HG02884 (cell line): Measurements from ENCODE around the gene LILRA5.
"Not testable (repeated sequence)": the region's sequence is repeated elsewhere in the genome, so short reads cannot be mapped to it uniquely, and the experiment has no call there.

Experiments used
- ATAC-seq: cut with Tn5 transposase; IDR thresholded peaks from one replicate; pipeline ENCODE4 v1.9.1; 2021; ENCODE audit warnings: mild to moderate bottlenecking, moderate library complexity; ENCODE audit not compliant: unreplicated experiment

LILRA5 gene

DNA sequence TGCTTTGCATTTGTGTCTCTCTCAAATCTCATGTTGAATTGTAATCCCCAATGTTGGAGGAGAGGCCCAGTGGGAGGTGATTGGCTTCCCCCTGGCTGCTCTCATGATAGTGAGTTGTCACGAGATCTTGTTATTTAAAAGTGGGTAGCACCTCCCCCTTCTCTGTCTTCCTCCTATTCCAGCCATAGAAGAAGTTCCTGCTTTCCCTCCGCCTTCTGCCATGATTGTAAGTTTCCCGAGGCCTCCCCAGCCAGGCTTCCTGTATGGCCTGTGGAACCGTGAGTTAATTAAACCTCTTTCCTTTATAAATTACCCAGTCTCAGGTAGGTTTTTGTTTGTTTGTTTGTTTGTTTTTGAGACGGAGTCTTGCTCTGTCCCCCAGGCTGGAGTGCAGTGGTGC is 22.2 kb upstream of the LILRA5 start:
- no peak for ATAC-seq

DNA sequence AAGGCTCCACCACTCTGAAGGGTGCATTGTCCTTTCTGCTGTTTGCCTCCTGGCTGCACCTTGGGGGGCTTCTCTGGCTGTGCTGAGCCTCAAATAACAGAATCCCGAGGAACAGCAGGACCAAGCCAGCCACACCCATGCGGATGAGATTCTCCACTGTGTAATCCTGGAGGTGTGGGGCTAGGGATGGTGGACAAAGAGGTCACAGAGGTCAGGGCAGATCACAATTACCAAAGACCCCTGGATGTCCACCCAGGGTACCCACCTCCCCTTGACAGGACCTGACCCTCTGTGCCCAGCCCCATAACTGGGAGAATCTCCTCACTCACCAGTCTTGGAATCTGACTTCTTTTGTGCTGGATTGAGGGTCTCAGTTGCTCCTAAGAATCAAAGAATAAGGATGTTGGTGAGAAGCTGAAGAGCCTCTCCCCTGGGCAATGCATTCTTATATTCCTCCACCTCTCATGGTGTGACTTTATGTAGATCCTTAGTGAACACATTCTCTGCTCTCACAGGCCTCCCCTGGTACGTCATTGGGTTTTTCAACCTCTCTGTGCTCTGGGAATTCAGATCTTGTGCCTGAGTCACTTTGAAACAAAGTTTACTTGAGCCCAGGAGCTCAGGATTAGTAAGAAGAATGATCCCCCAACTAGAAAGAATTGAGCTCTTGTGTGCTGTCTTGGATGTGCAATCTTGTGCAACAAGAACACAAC is 20.8 kb upstream of the LILRA5 start:
- no peak for ATAC-seq

DNA sequence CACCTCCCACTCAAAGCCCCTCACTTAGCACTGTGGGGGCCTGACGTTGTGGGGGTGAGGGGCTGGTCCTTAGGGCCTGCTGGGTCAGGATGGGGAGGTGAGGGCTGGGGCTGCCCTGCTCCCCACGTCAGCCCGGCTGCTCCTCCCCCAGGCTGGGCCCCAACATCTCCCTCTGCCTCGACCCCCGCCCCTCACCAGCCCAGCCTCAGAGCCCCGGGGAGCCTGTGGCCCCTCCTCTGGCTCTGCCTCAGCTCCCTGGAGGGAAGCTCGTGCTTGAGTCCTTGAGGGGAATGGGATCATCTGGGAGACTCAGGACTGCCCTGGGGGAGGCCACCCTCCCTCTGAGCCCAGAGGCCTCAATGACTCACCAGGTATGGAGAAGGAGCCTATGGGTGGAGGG is 19.2 kb upstream of the LILRA5 start:
- ATAC-seq = no peak

DNA sequence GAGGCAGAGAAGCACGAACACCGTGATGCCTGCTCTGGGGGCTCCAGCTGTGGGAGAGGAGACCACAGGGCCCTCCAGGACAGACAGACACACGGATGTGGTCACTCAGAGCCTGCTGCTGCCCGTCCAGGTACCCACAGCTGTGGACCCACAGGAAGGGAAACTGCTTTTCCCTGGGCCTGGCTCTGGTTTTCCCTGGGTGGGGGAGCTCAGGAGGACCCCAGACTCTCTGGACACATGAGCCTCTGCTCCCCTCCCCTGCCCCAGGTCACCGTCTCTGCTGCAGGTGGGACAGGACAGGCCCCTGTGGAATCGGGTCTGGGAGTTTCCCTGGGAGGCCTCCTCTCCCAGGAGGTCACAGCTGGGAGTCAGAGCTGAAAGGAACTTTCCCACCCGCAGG is 18.7 kb upstream of the LILRA5 start:
- ATAC-seq = no peak

DNA sequence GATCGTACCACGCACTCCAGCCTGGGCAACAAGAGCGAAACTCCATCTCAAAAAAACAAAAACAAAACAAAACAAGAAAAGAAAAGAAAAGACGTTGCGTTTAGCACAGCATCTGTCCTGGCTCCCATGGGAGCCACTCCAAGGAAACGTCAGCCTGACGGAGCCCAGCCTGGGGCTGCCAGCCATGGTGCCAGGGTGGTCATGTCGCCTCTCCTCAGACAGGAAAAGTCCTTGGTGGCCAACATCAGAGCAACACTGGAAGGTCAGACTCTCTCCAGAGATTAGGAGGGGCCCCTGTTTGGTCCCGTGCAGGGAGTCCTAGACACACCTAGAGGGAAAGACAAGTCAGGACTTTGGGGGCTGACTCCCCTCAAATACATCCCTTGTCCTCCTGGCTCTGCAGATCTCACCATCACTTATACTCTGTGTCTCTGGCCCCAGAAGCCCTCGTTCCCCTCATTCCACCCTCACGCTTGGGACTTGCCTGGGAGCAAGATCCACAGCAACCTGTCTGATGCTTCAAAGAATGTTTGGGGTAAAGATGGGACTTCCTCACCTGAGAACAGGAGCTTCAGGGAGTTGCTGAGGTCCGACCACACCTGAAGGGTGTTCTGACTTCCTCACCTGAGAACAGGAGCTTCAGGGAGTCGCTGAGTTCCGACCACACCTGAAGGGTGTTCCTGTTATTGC is 16.7 kb upstream of the LILRA5 start:
- ATAC-seq = no peak

DNA sequence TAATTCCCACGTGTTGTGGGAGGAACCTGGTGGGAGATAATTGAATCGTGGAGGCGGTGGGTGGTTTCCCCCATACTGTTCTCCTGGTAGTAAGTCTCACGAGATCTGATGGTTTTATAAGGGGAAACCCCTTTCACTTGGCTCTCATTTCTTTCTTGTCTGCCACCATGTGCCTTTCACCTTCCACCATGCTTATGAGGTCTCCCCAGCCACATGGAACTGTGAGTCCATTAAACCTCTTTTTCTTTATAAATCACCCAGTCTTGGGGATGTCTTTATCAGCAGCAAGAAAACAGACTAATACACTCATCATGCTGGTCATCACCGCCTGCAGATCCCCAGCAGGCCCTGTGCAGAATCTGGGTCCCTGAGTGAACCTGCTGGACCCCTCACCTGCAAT is 15.8 kb upstream of the LILRA5 start:
- not testable (repeated sequence) for ATAC-seq

DNA sequence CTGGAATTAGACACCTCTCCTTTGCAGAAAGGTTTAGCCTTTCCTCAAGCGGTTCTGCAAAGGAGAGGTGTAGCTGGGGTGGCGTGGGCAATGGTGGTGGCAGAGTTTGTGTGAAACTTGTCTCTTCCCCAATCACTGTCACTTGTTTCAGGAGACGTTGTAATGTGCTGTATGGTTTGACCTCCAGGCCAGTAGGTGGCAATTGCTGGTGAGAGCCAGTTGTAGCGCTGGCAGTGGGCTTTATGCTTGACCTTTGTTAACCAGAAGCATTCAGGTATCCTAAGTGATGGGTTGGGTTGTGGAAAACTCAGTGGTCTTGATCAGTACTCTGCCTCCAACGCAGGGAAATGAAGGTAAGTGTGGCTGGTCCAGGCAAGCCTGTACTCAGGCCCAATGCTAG is 12.7 kb upstream of the LILRA5 start:
- no peak for ATAC-seq

DNA sequence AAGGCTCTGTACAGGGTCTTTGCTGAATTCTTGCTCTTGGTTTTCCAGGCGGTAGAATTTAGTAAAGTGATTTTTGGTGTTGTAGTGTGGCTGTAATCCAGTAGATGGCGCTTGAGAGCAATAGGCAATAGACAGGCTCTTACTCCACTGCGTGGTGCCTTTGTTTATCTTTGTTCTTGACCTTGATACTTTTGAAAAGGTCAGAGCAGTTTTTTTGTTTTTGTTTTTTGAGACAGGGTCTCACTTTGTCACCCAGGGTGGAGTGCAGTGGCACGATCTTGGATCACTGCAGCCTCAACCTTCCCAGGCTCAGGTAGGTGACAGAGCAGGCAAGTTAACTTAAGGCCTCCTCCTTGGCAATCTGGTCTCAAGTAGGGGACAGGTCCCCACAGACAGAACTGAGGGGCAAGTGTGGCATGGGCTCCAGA is 12.2 kb upstream of the LILRA5 start:
- no peak for ATAC-seq

DNA sequence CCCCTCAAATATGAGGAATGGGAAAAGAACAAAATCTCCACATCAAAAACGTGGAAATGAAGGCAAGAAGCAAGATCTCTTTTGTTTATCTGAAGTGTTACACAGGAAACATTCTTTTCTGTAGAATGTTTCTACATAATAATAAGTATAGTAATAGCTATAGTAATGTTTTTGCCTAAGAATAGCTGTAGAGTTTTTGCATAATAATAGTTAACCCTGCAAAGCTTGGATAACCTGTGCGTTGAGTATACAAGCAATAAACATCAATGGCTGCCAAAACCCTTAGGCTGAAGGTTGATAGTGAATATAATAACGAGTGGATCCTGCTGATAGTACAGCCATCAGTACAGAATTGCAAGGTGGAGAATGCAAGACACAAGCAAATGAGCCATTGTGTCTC is 11.1 kb upstream of the LILRA5 start:
- no peak for ATAC-seq

DNA sequence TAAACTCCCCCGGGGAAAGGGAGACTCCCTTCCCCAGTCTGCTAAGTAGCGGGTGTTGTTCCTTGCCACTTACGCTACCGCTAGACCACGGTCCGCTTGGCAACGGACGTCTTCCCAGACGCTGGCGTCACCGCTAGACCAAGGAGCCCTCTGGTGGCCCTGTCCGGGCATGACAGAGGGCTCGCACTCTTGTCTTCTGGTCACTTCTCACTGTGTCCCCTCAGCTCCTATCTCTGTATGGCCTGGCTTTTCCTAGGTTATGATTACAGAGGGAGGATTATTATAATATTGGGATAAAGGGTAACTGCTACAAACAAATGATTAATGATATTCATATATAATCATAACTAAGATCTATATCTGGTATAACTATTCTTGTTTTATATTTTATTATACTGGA is 10.0 kb upstream of the LILRA5 start:
- ATAC-seq = not testable (repeated sequence)

DNA sequence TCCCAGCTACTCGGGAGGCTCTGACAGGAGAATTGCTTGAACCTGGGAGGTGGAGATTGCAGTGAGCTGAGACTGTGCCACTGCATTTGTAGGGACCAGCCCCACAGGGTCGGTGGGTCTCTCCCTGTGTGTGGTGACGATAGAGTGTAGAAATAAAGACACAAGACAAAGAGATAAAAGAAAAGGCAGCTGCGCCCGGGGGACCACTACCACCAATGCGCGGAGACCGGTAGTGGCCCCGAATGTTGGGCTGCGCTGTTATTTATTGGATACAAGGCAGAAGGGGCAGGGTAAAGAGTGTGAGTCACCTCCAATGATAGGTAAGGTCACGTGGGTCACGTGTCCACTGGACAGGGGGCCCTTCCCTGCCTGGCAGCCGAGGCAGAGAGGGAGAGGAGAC is 9.3 kb upstream of the LILRA5 start:
- ATAC-seq = not testable (repeated sequence)

DNA sequence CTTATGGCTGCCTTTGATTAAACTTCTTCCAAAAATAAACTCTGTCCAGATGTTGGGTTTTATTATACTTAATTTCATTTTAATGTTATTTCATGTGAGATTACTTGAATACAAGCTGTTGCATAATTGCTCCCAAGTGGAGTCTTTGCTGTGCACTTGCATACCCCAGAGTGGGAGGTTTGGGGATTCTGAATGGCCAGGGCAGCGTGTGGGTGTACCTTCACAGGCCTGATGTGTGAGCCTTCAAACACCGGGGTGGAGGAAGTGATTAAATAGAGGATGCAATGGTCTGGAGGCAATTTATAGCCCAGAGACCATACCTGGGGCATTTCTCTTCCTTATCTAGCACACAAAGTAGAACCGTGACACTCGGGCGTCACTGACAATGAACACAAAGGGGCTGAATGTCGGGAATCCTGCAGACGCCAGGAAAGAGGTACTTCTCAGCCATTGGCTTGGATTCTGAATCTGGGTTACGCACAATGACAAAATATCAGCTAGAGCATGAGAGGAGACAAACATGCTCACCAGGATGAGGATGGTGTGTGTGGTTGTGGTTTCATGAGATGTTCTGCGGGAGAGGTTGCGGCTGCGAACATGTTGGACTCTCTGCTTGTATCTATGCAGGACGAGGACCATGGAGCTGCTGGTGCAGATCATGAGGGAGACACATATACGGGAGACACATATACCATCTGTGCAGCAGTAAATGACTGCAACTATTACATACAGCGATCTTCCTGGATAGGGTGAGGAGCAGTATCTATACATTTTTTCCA is 7.1 kb upstream of the LILRA5 start:
- ATAC-seq = no peak

DNA sequence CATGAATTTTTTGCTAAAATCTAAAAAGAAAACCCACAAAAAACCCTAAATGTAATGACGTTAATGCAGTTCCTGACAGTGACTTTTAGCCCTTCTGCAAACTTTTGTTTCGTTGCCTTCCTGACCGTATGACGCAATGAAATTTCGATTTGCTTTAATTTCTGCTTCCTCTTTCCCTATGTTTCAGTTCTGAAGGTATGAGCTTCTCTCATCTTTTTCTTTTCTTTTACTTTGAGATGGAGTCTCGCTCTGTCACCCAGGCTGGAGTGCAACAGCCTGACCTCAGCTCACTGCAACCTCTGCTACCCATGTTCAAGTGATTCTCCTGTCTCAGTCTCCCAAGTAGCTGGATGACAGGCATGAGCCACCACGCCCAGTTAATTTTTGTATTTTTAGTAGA is 6.1 kb upstream of the LILRA5 start:
- no peak for ATAC-seq

DNA sequence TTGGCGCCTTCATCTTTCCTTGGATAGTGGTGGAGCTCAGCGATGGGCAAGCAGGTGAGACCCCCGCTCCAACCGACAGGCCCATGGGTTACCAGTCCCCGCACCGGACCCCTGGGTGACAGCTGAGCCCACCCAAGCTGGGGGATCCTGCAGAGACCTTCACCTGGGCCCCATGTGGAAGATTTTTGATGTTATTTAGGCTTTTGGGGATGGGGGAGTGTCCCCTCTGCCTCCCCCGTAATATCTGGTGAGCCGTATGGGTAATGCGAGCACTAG is 4.9 kb upstream of the LILRA5 start:
- ATAC-seq = no peak

DNA sequence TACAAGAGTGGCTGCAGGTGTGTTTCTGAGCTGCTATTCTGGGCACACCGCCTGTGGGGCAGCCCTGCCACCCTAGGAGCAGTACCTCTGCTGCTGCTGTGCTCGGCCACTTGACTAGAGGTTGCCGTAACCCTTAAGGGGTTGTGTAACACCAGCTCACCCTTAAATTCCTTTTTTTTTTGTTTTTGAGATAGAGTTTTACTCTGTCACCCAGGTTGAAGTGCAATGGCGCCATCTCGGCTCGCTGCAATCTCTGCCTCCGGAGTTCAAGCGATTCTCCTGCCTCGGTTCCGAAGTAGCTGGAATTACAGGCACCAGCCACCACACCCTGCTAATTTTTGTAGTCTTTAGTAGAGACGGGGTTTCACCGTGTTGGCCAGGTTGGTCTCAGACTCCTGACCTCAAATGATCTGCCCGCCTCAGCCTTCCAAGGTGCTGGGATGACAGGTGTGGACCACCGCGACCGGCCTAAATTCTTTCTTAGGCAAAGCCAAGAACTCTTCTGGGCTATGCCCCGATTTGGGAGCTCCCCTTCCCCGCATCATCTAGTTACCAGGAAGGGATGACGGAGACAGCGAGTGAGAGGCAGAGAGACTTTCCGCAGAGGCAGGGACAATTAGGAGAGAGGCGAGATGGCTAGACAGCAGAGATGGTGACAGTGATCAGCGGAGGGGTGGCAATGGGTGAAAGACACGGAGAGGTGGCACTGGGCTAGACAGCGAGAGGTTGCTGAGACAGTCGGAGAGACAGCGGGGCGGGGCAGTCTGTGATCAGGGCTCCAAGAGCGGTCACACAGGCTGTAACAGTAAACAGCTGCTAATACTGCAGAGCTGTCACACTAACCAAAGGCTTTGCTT is 4.4 kb upstream of the LILRA5 start:
- ATAC-seq = no peak

DNA sequence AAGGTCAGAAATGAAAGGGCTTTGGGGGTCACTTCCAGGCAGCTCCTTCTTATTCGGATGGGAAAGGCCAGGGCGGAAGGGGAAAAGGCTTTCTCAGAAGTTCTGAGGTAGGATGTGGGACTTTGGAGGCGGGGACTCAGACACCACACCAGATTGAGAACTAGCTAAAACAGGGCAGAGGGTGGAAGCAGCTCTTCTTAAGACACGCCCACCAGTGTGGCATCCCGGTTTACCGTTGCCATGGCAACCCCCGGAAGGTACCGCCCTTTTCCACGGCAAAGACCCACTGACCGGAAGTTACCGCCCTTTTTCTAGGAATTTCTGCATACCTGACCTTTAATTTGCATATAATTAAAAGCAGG is 3.8 kb upstream of the LILRA5 start:
- no peak for ATAC-seq

DNA sequence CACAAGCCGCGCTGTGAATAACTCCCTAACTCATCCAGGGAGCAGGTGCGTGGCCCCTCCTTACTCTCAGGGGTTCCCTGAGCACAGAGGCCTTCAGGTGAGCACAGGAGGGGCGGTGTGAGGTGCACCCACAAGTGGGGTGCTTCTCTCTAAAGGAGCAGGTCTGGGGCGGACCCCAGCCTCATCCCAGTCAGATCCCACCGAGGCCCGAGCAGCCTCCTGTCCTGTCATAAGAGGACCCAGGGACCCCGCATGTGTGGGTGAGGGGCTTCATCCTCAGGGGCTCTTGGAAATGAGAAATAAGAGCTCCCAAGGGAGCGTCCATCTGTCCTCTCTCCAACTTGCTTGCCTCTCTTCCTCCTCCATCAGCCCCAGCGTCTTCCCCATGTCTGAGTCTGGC is 3.0 kb upstream of the LILRA5 start:
- no peak for ATAC-seq

DNA sequence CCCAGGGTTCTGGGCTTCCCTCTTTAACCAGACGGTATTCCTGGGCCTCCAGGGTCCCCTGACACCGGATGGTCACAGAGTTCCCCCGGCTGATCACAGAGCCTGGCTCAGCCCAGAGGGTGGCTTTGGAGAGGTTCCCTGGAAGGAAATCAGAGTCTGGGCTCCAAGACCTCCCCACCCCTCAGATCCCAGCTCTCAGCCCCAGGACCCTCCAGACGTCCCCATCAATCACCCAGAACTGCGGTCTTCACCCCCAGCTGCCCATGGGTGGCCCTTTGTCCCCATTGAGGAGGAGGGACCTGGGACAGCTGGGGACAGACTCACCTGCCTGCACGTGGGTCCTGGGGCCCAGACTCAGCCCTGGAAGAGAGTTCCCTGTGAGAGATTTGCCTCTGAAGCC is 955 bp downstream of the LILRA5 start:
- no peak for ATAC-seq

DNA sequence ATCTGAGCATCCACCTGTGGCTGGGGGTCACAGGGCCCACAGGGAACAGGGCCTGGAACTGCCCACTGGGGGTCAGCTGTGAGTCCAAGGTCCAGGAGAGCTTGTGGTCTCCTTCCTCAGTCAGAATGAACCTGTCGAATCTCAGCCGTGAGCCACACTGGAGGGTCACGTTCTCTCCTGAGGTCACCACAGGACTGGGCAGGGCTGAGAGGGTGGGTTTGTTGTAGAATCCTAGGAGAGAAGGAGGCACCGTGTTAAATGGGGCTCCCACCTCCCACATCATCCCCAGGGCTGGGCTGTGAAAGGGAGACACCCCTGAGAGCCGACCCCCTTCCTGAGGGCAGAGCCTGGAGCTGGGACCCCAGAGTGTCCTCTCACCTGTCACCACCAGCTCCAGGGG is 1.5 kb downstream of the LILRA5 start:
- no peak for ATAC-seq

DNA sequence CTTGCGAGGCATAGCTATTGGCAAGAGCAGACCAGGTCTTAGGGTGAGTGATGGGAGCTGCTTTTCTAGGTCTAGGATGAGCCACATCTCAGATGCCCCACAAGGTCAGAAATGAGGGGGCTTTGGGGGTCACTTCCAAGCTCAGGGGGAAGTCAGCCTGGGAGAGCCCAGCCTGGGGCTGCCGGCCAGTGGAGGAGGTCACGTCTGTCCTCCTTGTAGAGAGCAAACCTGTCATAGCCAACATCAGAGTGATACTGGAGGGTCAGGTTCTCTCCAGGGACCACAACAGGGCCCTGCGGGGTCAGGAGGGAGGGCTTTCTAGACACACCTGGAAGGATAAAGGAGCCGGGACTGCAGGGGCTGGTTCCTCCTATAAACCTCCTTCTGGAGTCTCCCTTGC is 2.4 kb downstream of the LILRA5 start:
- no peak for ATAC-seq

DNA sequence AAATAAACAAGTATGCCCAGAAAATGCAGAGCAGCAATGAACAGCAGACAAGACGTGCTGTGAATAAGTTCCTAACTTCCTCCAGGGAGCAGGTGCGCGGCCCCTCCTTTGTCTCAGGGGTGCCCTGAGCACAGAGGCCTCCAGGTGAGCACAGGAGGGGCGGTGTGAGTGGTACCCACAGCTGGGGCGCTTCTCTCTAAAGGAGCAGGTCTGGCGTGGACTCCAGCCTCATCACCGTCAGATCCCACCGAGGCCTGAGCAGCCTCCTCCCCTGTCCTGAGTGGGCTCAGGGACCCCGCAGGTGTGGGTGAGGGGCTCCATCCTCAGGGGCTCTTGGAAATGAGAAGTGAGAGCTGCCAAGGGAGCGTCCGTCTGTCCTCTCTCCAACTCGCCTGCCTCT is 3.2 kb downstream of the LILRA5 start:
- ATAC-seq = no peak
